Measurements from ENCODE around the gene NPPA.
A peak's percentile ranks its signal among the peaks of the same experiment; 100 is the strongest.

NPPA gene

DNA sequence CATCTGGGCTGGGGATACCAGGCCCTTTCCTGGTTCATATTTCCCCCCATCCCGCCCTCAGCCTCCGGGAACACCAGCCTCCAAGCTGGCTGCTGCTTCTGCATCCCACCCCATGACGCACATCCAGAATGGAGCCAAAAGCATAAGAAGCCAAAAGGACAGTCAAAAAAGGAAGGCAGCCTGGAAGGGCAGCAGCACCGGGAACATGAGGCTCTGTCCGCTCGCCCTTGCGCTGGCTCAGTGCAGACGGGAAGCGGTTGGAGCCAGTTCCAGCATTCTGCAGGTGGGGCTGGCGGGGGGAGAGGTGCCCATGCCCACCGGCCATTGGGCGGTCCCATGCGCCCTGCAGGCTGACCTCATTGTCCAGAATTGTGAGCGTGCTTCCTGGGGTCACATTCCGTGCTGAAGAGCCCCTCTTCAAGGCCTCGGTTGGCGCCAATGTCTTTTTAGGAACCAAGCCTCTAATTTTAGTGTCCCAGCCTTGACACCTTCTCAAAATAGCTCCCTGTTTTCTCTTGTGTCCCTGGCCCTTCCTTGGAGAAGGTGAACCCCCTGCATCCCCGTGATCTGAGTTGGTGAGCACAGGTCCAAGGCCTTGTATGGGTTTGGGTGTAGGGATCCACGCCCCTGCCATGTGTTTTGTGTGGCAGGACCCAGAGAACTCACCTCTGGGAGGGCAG is 39.5 kb upstream of the NPPA start:
- TF ChIP-seq CTCF (IDR thresholded peaks at IDR 0.05; ENCODE audit: low read length, missing control alignments), result no peak
- no peak for DNase-seq (ENCODE audit: low read depth)
- no peak overlapping the region for H3K4me3 ChIP-seq (replicated peaks; ENCODE audit: low read depth, low read length)

DNA sequence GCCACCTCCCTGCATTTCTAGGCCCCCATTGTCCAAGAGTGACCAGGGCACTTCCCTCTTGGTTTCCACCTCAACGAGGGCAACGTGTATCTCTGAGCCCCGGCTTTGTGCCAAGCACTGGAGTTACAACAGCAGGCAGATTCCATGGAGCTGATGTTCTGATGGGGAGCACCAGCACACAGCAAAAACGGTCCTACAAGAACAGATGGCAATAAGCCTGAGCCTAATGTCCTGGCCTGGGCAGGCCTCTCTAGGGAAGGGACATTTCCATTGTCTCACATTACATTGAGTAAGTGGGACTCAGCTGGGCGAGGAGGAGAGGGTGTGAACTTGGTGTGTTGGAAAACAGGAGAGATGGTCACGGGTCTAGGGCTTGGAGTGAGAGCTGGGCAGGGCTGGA is 38.3 kb upstream of the NPPA start:
- H3K4me3 ChIP-seq (replicated peaks; ENCODE audit: low read depth, low read length), result no peak overlapping the region
- DNase-seq (ENCODE audit: low read depth), result no peak
- no peak for TF ChIP-seq CTCF (IDR thresholded peaks at IDR 0.05; ENCODE audit: low read length, missing control alignments)

DNA sequence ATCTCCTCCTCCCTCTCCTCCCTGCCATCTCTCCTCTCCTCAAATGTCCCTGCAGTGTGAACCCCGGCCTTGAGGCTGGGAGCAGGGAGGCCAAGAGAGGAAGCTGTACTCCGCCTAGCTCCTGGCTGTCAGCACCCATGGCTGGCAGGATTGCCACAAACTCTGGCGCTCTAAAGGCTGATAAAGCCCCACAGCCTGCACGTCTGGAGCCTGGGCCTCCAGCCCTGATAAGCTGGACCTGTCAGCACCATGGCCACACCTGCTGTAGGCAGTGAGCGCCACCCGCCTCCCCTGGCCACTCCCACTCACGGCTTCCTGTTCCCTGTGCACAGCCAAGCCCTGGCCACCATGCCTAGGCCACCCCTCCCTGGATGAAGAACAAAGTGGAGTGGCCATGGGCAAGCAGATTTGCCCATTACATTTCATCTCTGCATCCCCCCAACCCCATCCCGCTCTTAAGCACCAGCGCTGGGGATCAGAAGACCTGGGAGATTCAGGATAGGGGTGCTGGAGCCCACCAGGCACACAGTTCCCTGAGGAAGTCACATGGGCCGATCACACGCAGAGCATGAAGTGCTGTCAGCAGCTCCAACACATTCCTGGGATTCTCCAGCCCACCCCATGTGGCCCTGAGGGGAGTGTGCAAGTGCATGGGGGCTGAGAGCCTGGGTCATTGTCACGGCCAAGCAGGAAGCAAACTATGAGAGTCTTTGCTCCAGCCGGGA is 35.4 kb upstream of the NPPA start:
- peak; percentile 21 for DNase-seq (ENCODE audit: low read depth)
- no peak overlapping the region for H3K4me3 ChIP-seq (replicated peaks; ENCODE audit: low read depth, low read length)
- no peak for TF ChIP-seq CTCF (IDR thresholded peaks at IDR 0.05; ENCODE audit: low read length, missing control alignments)

DNA sequence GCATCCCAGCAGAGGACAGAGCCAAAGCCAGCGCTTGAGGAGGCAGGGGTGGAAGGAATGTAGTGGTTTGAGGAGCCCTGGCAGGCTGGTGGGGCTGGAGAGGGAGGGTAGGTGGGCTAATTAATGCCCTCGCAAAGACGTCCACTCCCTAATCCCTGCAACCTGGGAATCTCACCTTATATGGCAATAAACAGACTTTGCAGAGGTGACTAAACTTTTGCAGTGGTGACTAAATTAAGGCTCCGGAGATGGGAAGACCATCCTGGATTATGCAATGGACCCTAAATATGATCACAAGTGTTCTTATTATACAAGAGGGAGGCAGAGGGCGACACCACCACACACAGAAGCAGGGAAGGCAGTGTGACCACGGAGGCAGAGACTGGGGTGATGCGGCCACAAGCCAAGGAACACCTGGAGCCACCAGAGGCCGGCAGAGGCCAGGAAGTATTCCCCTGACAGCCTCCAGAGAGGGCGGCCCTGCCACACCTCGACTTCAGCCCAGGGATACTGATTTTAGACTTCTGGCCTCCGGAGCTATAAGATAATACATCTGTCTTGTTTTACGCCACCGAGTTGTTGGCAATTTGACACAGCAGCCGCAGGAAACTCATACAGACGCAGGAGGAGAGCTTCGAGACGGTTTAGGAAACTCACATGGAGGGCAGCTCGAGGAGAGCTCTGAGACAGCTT is 34.3 kb upstream of the NPPA start:
- no peak for TF ChIP-seq CTCF (IDR thresholded peaks at IDR 0.05; ENCODE audit: low read length, missing control alignments)
- no peak overlapping the region for H3K4me3 ChIP-seq (replicated peaks; ENCODE audit: low read depth, low read length)
- no peak for DNase-seq (ENCODE audit: low read depth)

- no peak overlapping the region for H3K4me3 ChIP-seq (replicated peaks; ENCODE audit: low read depth, low read length)
- TF ChIP-seq CTCF (IDR thresholded peaks at IDR 0.05; ENCODE audit: low read length, missing control alignments), result no peak
- DNase-seq (ENCODE audit: low read depth), result no peak
Measured at GRCh38 chr1:11880911-11881748, 33.5 kb upstream of the NPPA start.

DNA sequence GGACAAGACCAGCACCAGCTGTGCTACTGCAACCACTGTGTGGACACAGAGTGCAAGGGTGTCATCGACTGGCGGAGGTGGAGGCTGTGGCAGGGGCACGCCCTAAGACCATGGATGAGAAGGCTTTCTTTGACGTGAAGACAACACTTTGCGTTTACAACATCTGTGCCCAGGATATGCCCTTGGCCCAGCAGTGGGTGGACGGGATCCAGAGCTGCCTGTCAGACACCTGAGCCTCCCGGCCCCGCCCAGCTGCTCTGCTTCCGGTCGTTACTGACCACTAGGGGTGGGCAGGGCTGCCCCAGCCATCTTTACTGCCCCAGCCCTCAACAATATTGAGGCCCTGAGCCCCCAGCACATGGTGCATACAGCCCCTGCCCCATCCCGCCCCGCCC is 32.6 kb upstream of the NPPA start:
- no peak overlapping the region for H3K4me3 ChIP-seq (replicated peaks; ENCODE audit: low read depth, low read length)
- no peak for TF ChIP-seq CTCF (IDR thresholded peaks at IDR 0.05; ENCODE audit: low read length, missing control alignments)
- DNase-seq (ENCODE audit: low read depth), result no peak
